K562 (cell line): Measurements from ENCODE around the gene MDK. TPM values are rescaled to one million over a fixed set of nuclear protein-coding genes. Genes with fewer than 3 reads are reported as not detected.

Source experiments
- ARNT ChIP-seq, 2 experiments: fragments of 450-650 bp; IDR thresholded peaks; 2 replicates each; pipeline ENCODE4 v1.6.1; 2016; ENCODE audit warnings: mild to moderate bottlenecking in 1 of 2
- CUX1 ChIP-seq: fragments of 200-800 bp; sonication (Bioruptor generic); IDR thresholded peaks from 2 replicates; pipeline ENCODE4 v1.6.1; 2016; ENCODE audit warnings: missing genetic modification characterization, missing compliant biosample characterization
- DDX20 ChIP-seq: fragments of 450-650 bp; IDR thresholded peaks from 2 replicates; pipeline ENCODE4 v1.6.1; 2016; ENCODE audit warnings: missing genetic modification characterization, low read depth, mild to moderate bottlenecking, missing compliant biosample characterization, moderate library complexity
- E2F8 ChIP-seq: fragments of 450-650 bp; IDR thresholded peaks from 2 replicates; pipeline ENCODE4 v1.7.1; 2018; ENCODE audit warnings: mild to moderate bottlenecking, low read depth; ENCODE audit not compliant: partially characterized antibody
- GATAD2B ChIP-seq: fragments of 450-650 bp; IDR thresholded peaks from 2 replicates; pipeline ENCODE4 v1.6.1; 2017; ENCODE audit warnings: mild to moderate bottlenecking, borderline replicate concordance
- GTF2F1 ChIP-seq: IDR thresholded peaks from 2 replicates; pipeline ENCODE4 v1.6.1; 2011; ENCODE audit warnings: low read depth, low read length, improper control_type of control experiment
- HDAC1 ChIP-seq, 2 experiments: fragments of 450-650 bp; IDR thresholded peaks; 2 replicates each; pipeline ENCODE4 v1.6.1; 2016 to 2017; ENCODE audit warnings: inconsistent platforms in 1 of 2, mild to moderate bottlenecking in 1 of 2, moderate library complexity in 1 of 2
- KAT8 ChIP-seq: fragments of 450-650 bp; IDR thresholded peaks from 2 replicates; pipeline ENCODE4 v1.6.1; 2016; ENCODE audit warnings: low read depth, mild to moderate bottlenecking
- PTBP1 ChIP-seq: fragments of 200-400 bp; formaldehyde crosslinking; IDR thresholded peaks from 2 replicates; pipeline ENCODE4 v1.6.1; 2017; ENCODE audit warnings: low read depth, low read length
- PTRF ChIP-seq: fragments of 450-650 bp; IDR thresholded peaks from 2 replicates; pipeline ENCODE4 v1.6.1; 2016; ENCODE audit warnings: mild to moderate bottlenecking, missing genetic modification characterization, missing compliant biosample characterization
- RBM34 ChIP-seq: fragments of 200-400 bp; formaldehyde crosslinking; IDR thresholded peaks from 2 replicates; pipeline ENCODE4 v1.6.1; 2018; ENCODE audit warnings: low read length, borderline replicate concordance; ENCODE audit not compliant: insufficient read depth
- SNIP1 ChIP-seq: fragments of 450-650 bp; IDR thresholded peaks from 2 replicates; pipeline ENCODE4 v1.7.1; 2017; ENCODE audit warnings: low read depth, mild to moderate bottlenecking
- ZBTB2 ChIP-seq: fragments of 450-650 bp; IDR thresholded peaks from 2 replicates; pipeline ENCODE4 v1.6.1; 2016; ENCODE audit warnings: antibody characterized with exemption
- ZNF280A ChIP-seq: fragments of 450-650 bp; IDR thresholded peaks from 2 replicates; pipeline ENCODE4 v1.6.1; 2018; ENCODE audit warnings: mild to moderate bottlenecking, low read depth; ENCODE audit not compliant: partially characterized antibody
- ZNF282 ChIP-seq: sonication (generic); formaldehyde crosslinking; IDR thresholded peaks from 2 replicates; pipeline ENCODE4 v1.8.1; 2023; ENCODE audit warnings: missing genetic modification reagents
- ZNF408 ChIP-seq: fragments of 250-450 bp; sonication (Bioruptor Pico); IDR thresholded peaks from 2 replicates; pipeline ENCODE4 v1.4.0; 2020; ENCODE audit warnings: low read depth, mild to moderate bottlenecking, moderate library complexity
- ZNF699 ChIP-seq: fragments of 250-450 bp; sonication (Bioruptor Pico); IDR thresholded peaks from 2 replicates; pipeline ENCODE4 v1.8.0; 2021; ENCODE audit warnings: mild to moderate bottlenecking, moderate library complexity; ENCODE audit not compliant: insufficient replicate concordance
- polyA plus RNA-seq, 8 experiments: library from polyadenylated mRNA; depleted of rRNA in 4 of 8; stranded (reverse) in 5 of 8; unstranded in 3 of 8; fragments of >200 nt; fragmentation: Nextera tagmentation in 2 of 8; fragmentation: Illumina TruSeq in 1 of 8; extraction: Ambion mirVana in 2 of 8; extraction: Trizol in 1 of 8; gene quantifications; 2 replicates each; pipeline versions ENCODE4 v1.2.1 to v1.2.3, GENCODE V29; 2011 to 2014; ENCODE audit warnings: inconsistent platforms in 1 of 8, missing spikeins in 1 of 8
- total RNA-seq, 7 experiments: library from RNA; depleted of rRNA in 6 of 7; stranded (reverse); fragments of >200 nt in 6 of 7; fragmentation: Illumina TruSeq in 2 of 7; extraction: Trizol in 2 of 7; gene quantifications; 2 replicates each; pipeline versions ENCODE4 v1.2.1 to v1.2.3, GENCODE V29; 2011 to 2021; ENCODE audit warnings: low replicate concordance in 1 of 7

Gene MDK
- total and polyA plus RNA-seq, 9 of the 15 experiments (the other 6 are each of a cell fraction or from before 2014, with no cell fraction given), result 20.7 to 700 (median 350) TPM

- TF ChIP-seq ZNF282 (CRISPR knock-in tag), result no peak
- TF ChIP-seq CUX1, result no peak
- peak; percentile 39 for TF ChIP-seq E2F8
- no peak for TF ChIP-seq KAT8
- no peak for TF ChIP-seq GTF2F1
- no peak for TF ChIP-seq HDAC1 (IDR thresholded peaks at IDR 0.05)
- TF ChIP-seq SNIP1, result no peak
- TF ChIP-seq ARNT (IDR thresholded peaks at IDR 0.05), result no peak
- no peak for TF ChIP-seq ZNF408 (CRISPR knock-in tag)
- TF ChIP-seq ZBTB2, result 0 out of 2 replicates have a peak, but pooled peaks have one; percentile 48
- peak; percentile 14; the same call in 1 of the 2 replicates for TF ChIP-seq GATAD2B
- TF ChIP-seq PTRF, result no peak
- TF ChIP-seq RBM34, result no peak
- no peak for TF ChIP-seq DDX20 (tag)
- TF ChIP-seq ZNF699 (CRISPR knock-in tag), result no peak
- TF ChIP-seq PTBP1, result no peak
- no peak for TF ChIP-seq ZNF280A
Observed at GRCh38 chr11:46352063-46352841, 29.2 kb upstream of the MDK start (continued).
